ENCODE measurements around the gene PODXL2. TPM values are rescaled to one million over a fixed set of nuclear protein-coding genes. Genes with fewer than 3 reads are reported as not detected.

PODXL2 gene
- total and polyA plus RNA-seq, 2 of the 8 experiments (the other 6 are each of a cell fraction or from before 2014, with no cell fraction given) = 27.6 to 31.6 TPM

DNA sequence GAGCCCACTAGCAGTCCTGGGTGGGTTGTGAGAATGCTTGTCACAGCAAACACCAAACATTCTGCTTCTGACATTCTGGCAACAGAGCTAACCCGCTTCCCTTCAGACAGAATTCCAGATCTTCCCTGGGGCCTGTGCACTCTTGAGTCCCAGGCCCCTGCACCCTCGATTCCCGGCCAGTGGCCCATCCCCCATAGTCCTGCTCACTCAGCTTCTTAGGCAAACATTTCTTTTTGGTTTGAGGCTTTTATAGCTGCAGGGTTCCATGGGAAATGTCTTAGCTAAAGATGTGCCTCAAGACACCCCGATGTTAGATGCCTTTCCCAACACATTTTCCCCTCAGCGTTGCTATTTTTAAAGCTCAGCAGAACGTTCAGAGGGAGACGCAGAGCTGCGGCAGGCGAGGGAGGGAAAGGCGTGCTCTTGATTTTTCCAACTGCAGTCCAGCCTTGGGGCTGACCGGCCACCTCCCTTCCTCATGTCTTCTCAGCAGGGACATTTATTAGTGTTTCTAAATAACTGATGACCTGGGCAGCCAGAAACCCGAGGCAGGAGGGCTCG lies 78.9 kb downstream of the PODXL2 start (continued):
- TF ChIP-seq, protein P1, sequence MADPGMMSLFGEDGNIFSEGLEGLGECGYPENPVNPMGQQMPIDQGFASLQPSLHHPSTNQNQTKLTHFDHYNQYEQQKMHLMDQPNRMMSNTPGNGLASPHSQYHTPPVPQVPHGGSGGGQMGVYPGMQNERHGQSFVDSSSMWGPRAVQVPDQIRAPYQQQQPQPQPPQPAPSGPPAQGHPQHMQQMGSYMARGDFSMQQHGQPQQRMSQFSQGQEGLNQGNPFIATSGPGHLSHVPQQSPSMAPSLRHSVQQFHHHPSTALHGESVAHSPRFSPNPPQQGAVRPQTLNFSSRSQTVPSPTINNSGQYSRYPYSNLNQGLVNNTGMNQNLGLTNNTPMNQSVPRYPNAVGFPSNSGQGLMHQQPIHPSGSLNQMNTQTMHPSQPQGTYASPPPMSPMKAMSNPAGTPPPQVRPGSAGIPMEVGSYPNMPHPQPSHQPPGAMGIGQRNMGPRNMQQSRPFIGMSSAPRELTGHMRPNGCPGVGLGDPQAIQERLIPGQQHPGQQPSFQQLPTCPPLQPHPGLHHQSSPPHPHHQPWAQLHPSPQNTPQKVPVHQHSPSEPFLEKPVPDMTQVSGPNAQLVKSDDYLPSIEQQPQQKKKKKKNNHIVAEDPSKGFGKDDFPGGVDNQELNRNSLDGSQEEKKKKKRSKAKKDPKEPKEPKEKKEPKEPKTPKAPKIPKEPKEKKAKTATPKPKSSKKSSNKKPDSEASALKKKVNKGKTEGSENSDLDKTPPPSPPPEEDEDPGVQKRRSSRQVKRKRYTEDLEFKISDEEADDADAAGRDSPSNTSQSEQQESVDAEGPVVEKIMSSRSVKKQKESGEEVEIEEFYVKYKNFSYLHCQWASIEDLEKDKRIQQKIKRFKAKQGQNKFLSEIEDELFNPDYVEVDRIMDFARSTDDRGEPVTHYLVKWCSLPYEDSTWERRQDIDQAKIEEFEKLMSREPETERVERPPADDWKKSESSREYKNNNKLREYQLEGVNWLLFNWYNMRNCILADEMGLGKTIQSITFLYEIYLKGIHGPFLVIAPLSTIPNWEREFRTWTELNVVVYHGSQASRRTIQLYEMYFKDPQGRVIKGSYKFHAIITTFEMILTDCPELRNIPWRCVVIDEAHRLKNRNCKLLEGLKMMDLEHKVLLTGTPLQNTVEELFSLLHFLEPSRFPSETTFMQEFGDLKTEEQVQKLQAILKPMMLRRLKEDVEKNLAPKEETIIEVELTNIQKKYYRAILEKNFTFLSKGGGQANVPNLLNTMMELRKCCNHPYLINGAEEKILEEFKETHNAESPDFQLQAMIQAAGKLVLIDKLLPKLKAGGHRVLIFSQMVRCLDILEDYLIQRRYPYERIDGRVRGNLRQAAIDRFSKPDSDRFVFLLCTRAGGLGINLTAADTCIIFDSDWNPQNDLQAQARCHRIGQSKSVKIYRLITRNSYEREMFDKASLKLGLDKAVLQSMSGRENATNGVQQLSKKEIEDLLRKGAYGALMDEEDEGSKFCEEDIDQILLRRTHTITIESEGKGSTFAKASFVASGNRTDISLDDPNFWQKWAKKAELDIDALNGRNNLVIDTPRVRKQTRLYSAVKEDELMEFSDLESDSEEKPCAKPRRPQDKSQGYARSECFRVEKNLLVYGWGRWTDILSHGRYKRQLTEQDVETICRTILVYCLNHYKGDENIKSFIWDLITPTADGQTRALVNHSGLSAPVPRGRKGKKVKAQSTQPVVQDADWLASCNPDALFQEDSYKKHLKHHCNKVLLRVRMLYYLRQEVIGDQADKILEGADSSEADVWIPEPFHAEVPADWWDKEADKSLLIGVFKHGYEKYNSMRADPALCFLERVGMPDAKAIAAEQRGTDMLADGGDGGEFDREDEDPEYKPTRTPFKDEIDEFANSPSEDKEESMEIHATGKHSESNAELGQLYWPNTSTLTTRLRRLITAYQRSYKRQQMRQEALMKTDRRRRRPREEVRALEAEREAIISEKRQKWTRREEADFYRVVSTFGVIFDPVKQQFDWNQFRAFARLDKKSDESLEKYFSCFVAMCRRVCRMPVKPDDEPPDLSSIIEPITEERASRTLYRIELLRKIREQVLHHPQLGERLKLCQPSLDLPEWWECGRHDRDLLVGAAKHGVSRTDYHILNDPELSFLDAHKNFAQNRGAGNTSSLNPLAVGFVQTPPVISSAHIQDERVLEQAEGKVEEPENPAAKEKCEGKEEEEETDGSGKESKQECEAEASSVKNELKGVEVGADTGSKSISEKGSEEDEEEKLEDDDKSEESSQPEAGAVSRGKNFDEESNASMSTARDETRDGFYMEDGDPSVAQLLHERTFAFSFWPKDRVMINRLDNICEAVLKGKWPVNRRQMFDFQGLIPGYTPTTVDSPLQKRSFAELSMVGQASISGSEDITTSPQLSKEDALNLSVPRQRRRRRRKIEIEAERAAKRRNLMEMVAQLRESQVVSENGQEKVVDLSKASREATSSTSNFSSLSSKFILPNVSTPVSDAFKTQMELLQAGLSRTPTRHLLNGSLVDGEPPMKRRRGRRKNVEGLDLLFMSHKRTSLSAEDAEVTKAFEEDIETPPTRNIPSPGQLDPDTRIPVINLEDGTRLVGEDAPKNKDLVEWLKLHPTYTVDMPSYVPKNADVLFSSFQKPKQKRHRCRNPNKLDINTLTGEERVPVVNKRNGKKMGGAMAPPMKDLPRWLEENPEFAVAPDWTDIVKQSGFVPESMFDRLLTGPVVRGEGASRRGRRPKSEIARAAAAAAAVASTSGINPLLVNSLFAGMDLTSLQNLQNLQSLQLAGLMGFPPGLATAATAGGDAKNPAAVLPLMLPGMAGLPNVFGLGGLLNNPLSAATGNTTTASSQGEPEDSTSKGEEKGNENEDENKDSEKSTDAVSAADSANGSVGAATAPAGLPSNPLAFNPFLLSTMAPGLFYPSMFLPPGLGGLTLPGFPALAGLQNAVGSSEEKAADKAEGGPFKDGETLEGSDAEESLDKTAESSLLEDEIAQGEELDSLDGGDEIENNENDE (IDR thresholded peaks at IDR 0.05; ENCODE audit: insufficient replicate concordance, low read length) = no peak
- no peak for TF ChIP-seq POLR2A (IDR thresholded peaks at IDR 0.05; ENCODE audit: control extremely low read depth in 1 of 2, low read depth in 2 of 2, low read length in 2 of 2)

Data from H1 (cell line).